NCI-H2081 treated with DMSO at 0.1 percent for 48 hours (cell line): ENCODE measurements around the gene SWSAP1.
A peak's percentile ranks its signal among the peaks of the same experiment; 100 is the strongest.
"Not testable (repeated sequence)": the region's sequence is repeated elsewhere in the genome, so short reads cannot be mapped to it uniquely, and the experiment has no call there.

Source experiments
- DNase-seq: peaks from one replicate; lab custom pipeline; 2025; lab: John Stamatoyannopoulos, UW

SWSAP1 gene

DNA sequence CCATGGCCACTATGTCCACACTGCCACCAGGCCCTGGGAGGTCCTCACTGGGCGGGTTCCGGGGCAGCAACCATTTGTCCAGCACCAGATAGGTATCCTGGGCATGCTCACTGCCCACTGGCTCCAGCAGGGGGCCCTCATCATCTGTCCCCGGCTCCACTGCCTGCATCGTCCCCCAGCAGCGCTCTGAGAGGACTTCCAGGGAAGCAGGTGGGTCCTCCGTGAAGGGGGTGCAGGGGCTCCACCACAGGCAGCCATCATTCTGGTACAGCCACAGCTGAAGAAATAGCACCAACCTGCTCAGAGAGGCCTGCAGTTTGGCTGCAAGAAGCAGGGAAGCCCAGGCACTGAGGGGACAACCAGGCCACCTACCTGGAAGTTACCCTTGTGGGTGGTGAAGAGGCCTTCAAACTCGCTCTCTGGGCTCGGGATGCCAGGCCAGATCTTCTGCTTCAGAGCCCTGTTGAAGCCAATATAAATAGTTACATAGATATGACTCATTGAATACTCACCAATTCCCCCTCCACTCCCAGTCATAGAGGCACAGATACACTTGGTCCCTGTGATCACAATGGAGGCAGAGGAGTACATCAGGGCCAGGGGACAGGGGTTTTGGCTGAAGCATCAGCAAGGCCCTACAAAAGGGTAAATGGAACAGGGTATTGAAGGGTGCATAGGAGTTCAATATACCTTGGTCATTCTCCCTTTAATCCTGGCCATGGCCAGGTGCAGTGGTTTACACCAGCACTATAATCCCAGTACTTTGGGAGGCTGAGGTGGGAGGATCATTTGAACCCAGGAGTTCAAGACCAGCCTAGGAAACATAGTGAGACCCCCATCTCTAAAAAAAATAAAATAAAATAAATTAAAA lies 4.1 kb downstream of the SWSAP1 start:
- no peak for DNase-seq

- DNase-seq, result not testable (repeated sequence)
Measured at GRCh38 chr19:11379269-11379845, 4.9 kb downstream of the SWSAP1 start.

- no peak for DNase-seq
Measured at GRCh38 chr19:11379857-11380350, 5.4 kb downstream of the SWSAP1 start.

DNA sequence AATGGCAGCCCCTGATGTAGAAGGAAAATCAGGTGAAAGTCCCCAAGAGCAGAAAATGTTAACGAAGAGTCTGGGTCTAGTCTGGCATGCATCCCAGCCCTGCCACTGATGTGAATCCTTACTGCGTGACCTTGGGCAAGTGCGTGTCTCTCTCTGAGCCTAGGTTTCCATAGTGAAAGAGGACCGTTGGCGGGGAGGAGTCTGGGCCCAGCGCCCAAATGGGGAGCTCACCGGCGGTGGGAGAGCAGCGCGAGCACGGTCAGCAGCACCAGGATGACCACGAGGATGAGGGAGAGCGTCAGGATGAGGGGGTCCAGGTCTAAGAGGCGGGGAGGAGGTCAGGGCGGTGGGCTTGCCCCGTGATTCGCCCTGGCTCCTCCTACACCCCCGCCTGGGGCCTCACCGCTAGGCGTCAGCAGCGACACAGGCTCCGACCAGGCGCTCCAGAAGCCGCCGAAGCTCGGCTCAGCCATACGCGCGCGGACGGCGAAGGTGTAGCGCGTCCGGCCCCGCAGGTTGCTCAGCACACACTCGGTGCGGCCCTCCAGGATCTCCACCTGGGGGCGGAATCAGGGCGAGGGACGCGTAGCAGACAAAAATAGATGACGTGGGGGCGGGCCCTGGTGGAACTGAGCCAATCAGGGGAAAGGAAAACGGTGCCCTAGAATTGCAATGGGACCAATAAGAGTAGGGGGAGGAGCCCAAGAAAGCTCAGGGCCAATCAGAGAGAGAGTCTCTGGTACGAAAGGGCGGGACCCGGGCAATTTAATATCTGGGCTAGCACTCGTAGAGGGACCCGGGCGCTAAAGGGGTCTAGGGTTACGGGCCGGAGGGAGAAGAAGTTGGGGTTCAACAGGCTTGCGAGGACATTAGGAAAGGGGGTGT lies 6.4 kb downstream of the SWSAP1 start:
- DNase-seq, result peak; percentile 87

DNA sequence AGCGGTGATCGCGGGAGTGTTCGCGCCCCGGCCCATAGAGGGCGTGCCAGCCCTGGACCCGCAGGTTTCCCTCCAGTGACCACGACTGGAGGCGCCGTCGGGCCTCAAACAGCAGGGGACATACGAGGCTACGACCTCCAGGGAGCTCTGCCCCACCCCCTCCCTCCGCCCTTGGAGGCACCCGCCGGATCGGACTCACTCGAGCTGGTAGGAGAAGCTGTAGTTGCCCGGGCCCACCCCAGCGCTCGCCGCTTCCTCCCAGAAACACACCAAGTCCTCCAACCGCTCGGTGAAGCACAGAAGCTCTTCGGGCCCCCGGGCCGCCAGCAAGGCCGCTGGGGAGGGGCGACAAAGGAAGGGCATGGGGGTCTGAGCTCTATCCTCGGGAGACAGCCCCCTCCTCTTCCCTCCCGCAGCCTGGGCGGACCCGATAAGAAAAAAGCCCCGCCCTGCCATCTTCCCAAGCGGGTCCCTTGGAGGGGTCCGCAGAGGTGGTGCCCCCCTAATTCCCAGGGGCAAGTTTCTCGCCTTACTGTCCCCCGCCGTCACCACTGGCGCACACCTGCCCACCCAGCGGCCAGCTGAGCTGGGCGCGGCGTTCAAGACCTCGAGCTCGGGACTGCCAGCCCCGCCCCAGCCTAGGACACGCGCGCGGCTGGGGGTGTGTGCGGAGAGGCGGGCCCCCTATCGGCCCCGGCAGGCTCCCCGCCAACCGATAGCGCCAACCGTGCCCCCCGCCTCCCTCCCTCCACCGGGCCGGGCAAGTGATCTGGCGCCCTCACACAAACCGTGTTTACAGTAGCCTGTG lies 8.6 kb downstream of the SWSAP1 start:
- DNase-seq, result no peak

- DNase-seq, result no peak
Measured at GRCh38 chr19:11383706-11384048, 9.2 kb downstream of the SWSAP1 start.

- no peak for DNase-seq
Measured at GRCh38 chr19:11384778-11385129, 10.3 kb downstream of the SWSAP1 start.

DNA sequence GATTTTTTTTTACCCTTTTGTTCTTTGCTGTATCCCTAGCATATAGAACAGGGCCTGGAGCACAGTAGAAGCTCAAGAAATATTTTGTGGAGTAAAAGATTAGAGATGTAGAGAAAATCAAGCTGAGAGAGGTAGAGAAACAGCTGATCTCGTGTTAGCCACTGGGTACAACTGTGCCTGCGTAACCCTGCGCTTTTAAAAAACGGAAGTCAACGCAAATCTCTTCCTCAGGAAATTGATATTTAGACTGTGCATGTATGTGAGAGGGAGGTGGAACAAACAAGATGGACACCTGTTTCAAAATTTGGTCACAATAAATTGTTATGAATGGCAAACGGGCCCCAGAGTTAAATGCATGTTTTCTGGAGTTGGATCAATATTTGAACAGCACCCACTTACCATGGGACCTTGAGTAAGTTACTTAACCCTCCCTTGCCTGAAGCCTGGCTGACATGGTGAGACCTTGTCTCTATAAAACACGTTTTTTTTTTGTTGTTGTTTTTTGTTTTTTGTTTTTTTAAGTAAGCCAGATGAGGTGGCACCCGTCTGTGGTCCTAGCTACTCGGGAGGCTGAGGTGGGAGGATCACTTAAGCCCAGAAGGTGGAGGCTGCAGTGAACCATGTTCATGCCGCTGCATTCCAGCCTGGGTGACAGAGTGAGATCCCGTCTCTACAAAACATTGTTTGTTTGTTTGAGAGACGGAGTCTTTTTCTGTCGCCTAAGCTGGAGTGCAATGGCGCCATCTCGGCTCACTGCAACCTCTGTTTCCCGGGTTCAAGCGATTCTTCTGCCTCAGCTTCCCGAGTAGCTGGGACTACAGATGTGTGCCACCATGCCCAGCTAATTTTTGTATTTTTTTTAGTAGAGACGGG lies 12.9 kb downstream of the SWSAP1 start:
- DNase-seq, result no peak

DNA sequence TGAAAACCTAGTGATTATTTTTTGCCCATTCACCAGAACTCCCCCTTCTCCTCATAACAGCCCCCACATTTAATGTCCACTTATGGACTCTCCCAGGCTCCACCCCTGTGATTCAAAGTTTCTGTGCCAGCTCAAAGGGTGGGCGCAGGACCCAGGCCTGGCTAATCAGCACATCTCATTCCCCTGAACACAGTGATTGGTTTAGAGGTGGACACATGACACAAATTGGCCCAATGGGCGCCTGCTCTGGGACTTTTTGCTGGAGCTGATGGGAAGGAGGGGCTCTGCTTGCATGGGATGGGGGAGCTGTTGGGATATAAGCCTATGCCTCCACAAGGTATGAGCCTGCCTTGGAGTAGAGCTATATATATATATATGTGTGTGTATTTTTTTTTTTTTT lies 15.9 kb downstream of the SWSAP1 start:
- no peak for DNase-seq

DNA sequence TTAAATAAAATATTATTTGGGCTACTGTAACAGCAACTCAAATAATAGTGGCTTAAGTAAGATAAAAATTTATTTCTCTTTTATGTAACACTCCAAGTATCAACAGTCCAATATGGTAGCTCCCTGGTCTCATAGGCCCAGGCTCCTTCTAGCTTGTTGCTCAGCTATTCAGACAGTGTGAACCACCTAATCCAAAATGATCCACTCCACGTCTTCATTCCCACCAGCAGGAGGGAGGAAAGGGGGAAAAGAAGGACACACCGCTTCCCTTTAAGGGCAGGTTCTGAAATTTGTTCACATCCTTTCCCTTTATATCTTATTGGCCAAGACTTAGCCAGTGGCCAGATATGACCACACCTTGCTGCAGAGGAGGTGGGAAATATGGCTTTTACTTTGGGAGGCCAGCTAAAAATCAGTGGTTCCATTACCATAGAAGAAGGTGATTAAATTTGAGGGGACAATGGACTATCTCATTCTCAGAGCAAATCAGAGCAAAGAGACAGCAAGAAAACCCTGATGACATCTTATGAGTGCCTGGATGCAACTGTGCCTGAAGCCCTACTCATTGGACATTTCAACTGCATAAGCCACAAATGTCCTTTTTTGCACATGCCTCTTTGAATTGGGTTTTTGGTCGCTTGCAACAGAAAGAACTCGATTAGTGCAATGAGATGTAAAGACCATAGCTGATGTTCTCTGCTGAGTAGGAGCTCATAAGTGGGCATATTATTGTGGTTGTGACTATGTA lies 16.6 kb downstream of the SWSAP1 start:
- no peak for DNase-seq

- DNase-seq, result no peak
Measured at GRCh38 chr19:11397089-11397610, 22.7 kb downstream of the SWSAP1 start.

DNA sequence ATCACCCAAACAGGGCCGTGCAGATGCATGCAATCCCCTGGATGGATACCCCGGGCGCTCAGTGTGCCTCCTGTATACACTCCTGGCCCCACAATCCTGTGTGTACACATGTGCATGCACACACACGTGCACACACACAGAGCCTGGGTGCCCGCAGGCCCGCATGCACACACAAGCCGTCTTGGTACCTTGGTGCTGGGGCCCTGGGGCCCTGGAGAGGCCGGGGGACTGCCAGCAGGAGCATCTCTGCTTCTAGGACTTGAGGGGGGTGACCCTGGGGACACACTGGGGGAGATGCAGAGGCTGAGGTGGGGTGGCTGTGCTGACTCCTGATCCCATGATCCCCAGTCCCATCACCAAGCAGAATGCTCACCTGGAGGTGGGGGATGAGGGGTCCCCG lies 25.2 kb downstream of the SWSAP1 start:
- DNase-seq, result no peak

DNA sequence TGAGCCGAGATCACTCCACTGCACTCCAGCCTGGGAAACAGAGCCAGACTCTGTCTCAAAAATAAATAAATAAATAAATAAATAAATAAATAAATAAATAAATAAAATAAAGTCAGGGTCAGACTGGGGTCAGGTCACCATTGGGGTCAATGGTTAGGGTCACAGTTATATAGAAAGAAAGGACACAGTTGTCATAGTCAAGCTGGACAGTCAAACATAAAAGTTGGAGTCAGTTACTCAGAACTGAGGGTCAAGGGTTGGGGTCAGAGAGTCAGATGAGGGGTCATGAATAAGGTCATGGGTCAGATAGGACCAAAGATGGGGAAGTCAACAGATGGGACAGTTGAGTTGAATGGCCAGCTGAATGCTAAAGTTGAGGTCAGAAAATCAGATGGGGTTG lies 26.3 kb downstream of the SWSAP1 start:
- no peak for DNase-seq

DNA sequence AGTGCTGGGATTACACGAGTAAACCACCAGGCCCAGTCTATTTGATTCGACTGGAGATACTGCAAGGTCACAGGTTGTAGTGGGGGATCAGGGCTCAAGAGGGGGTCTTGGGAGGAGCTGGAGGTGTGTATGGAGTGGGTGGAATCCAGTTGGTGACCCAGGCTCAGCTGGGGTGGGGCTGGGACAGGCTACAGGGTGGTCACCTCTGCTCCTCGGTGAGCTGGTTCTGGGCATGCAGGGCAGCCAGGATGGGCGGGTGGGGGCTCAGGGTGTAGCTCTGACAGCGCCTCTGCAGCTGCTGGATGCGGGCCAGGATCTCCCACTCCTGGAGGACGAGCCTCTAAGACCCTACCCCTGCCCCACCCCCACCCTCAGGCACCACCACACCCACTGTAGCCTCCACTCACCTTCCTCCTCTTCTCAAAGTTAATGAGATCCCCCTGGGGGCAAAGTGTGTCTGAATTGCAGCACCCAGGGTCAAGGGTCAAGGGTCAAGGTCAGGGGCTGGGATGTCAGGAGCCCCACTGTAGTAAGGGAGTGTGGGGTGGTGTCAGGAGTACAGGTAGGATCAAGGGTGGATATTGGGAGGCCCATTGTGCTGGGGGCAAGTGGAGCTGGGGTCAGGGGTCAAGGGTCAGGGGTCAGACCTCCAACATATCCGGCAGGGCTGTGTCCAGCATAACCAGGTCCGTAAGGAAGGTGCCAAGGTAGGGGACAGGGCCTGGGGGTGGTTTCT lies 27.5 kb downstream of the SWSAP1 start:
- DNase-seq, result no peak

- DNase-seq, result no peak
Measured at GRCh38 chr19:11404588-11405222, 30.2 kb downstream of the SWSAP1 start.

DNA sequence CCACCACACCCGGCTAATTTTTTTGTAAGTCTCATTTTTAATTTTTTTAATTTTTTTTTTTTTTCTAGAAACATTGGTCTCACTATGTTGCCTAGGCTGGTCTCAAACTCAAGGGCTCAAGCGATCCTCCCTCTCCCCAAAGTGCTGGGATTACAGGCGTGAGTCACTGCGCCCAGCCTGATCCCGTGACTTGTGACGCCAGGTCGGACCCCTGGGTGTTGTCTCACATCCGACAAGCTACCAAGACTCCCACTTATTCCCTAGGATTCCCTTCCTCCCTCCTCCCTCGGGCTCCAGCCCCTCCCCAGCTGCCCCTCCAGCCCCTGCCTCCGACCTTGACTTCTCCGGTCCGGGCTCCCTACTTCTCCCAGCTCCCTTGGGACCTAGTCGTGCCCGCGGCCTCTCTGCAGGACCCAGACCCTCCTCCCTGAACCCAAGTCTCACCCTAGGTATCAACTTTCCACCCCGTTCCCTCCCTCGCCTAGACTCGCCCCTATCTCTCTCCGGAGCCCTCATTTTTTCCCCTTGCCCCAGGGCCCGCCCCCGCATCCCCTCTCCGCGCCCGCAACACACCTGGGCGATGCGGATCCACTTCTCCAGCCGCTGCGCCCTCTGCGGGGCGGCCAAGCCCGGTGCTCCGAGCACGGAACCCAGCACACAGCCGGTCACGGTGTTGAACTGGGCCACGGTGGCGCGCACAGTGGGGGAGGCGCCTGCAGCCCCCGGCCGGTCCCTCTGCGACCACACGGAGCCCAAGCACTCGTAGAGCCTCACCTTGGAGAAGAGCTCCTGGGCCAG lies 31.6 kb downstream of the SWSAP1 start:
- no peak for DNase-seq

GRCh38 chr19:11406703-11407236 lies 32.3 kb downstream of the SWSAP1 start:
- not testable (repeated sequence) for DNase-seq

GRCh38 chr19:11408591-11408990 lies 34.1 kb downstream of the SWSAP1 start:
- DNase-seq, result no peak
